SHP77 (cell line): Measurements from ENCODE around the gene MFAP3.
A peak's percentile ranks its signal among the peaks of the same experiment; 100 is the strongest.
"Not testable (repeated sequence)": the region's sequence is repeated elsewhere in the genome, so short reads cannot be mapped to it uniquely, and the experiment has no call there.

ENCODE experiments used
- DNase-seq, 2 experiments: peaks; one replicate each; lab custom pipeline; 2025; lab: John Stamatoyannopoulos, UW

MFAP3 gene

GRCh38 chr5:154038707-154039457, at the start of gene MFAP3, which contains the start of gene FAM114A2:
Gene MFAP3, plus strand, starts transcription at chr5:154038967. Its CDS starts 10,756 bp downstream, at chr5:154049723.
Gene FAM114A2, minus strand, starts transcription at chr5:154038910. Its CDS starts 3,957 bp downstream, at chr5:154034953.
- peak; percentile 86 to 95 for DNase-seq

GRCh38 chr5:153991168-153991567, 47.6 kb upstream of the MFAP3 start:
- no peak for DNase-seq

GRCh38 chr5:153998010-153998409, 40.8 kb upstream of the MFAP3 start:
- no peak for DNase-seq

- DNase-seq = no peak
Observed at GRCh38 chr5:153998768-153999167, 40.0 kb upstream of the MFAP3 start.

- DNase-seq = no peak
Observed at GRCh38 chr5:153999995-154000394, 38.8 kb upstream of the MFAP3 start.

GRCh38 chr5:154000703-154001102, 38.1 kb upstream of the MFAP3 start:
- DNase-seq = no peak

GRCh38 chr5:154002093-154002492, 36.7 kb upstream of the MFAP3 start:
- no peak for DNase-seq

GRCh38 chr5:154002511-154003020, 36.2 kb upstream of the MFAP3 start:
- no peak for DNase-seq

- no peak for DNase-seq
Observed at GRCh38 chr5:154005648-154006047, 33.1 kb upstream of the MFAP3 start.

- DNase-seq = no peak
Observed at GRCh38 chr5:154010660-154011059, 28.1 kb upstream of the MFAP3 start.

- no peak for DNase-seq
Observed at GRCh38 chr5:154015071-154015693, 23.6 kb upstream of the MFAP3 start.

- DNase-seq = not testable (repeated sequence)
Observed at GRCh38 chr5:154018919-154019318, 19.8 kb upstream of the MFAP3 start.

- no peak for DNase-seq
Observed at GRCh38 chr5:154025951-154026350, 12.8 kb upstream of the MFAP3 start.

GRCh38 chr5:154031937-154032489, 6.8 kb upstream of the MFAP3 start:
- no peak for DNase-seq

GRCh38 chr5:154034944-154035343, 3.8 kb upstream of the MFAP3 start:
- DNase-seq = no peak

GRCh38 chr5:154038261-154038706, 483 bp upstream of the MFAP3 start:
- DNase-seq = peak in 1 of 2 experiments; percentile 39

- DNase-seq = no peak
Observed at GRCh38 chr5:154039458-154039829, 677 bp downstream of the MFAP3 start.

- DNase-seq = no peak
Observed at GRCh38 chr5:154042766-154043165, 4.0 kb downstream of the MFAP3 start.

- no peak for DNase-seq
Observed at GRCh38 chr5:154044099-154044498, 5.3 kb downstream of the MFAP3 start.

- DNase-seq = no peak
Observed at GRCh38 chr5:154044581-154044980, 5.8 kb downstream of the MFAP3 start.

- DNase-seq = no peak
Observed at GRCh38 chr5:154046486-154046885, 7.7 kb downstream of the MFAP3 start.

- DNase-seq = no peak
Observed at GRCh38 chr5:154047324-154047723, 8.6 kb downstream of the MFAP3 start.

- DNase-seq = no peak
Observed at GRCh38 chr5:154049636-154050035, 10.9 kb downstream of the MFAP3 start.
